NOMO-1 treated with dmso at 0.1 percent for 144 hours (cell line): Measurements from ENCODE around the gene CCIN.
"Not testable (repeated sequence)": the region's sequence is repeated elsewhere in the genome, so short reads cannot be mapped to it uniquely, and the experiment has no call there.

ENCODE experiments used
- DNase-seq: peaks from one replicate; lab custom pipeline; 2025; ENCODE audit not compliant: unreplicated experiment; lab: John Stamatoyannopoulos, UW

Gene CCIN

GRCh38 chr9:36169166-36169565, at the start of gene CCIN:
CCIN (plus strand) TSS chr9:36169388; CDS start chr9:36169503, 115 bp downstream.
- DNase-seq, result no peak

- DNase-seq, result no peak
Observed at GRCh38 chr9:36119476-36119875, 49.7 kb upstream of the CCIN start.

GRCh38 chr9:36120705-36121104, 48.5 kb upstream of the CCIN start:
- no peak for DNase-seq

- no peak for DNase-seq
Observed at GRCh38 chr9:36121971-36122370, 47.2 kb upstream of the CCIN start.

- peak; percentile 48 for DNase-seq
Observed at GRCh38 chr9:36123515-36123914, 45.7 kb upstream of the CCIN start.

GRCh38 chr9:36125062-36125855, 43.9 kb upstream of the CCIN start:
- DNase-seq, result no peak

- no peak for DNase-seq
Observed at GRCh38 chr9:36126016-36126730, 43.0 kb upstream of the CCIN start.

- DNase-seq, result peak; percentile 92
Observed at GRCh38 chr9:36127652-36128244, 41.4 kb upstream of the CCIN start.

- DNase-seq, result peak; percentile 86
Observed at GRCh38 chr9:36128349-36128748, 40.8 kb upstream of the CCIN start.

- DNase-seq, result no peak
Observed at GRCh38 chr9:36129139-36129538, 40.0 kb upstream of the CCIN start.

- not testable (repeated sequence) for DNase-seq
Observed at GRCh38 chr9:36131666-36132065, 37.5 kb upstream of the CCIN start.

GRCh38 chr9:36132086-36132485, 37.1 kb upstream of the CCIN start:
- no peak for DNase-seq

- DNase-seq, result no peak
Observed at GRCh38 chr9:36134761-36135505, 34.3 kb upstream of the CCIN start.

GRCh38 chr9:36135741-36136271, 33.4 kb upstream of the CCIN start:
- no peak for DNase-seq

- peak; percentile 74 for DNase-seq
Observed at GRCh38 chr9:36136272-36136893, 32.8 kb upstream of the CCIN start, which contains the start of gene GLIPR2. GLIPR2 (plus strand) TSS chr9:36136733; CDS start chr9:36136779, 46 bp downstream.

GRCh38 chr9:36136894-36137391, 32.2 kb upstream of the CCIN start:
- DNase-seq, result no peak

- no peak for DNase-seq
Observed at GRCh38 chr9:36137392-36138004, 31.7 kb upstream of the CCIN start.

- no peak for DNase-seq
Observed at GRCh38 chr9:36138496-36138895, 30.7 kb upstream of the CCIN start.

GRCh38 chr9:36138901-36139300, 30.3 kb upstream of the CCIN start:
- DNase-seq, result no peak
